Activated CD8-positive, alpha-beta memory T cell treated with anti-CD3 and anti-CD28 coated beads for 24 hours (primary cell): ENCODE data around the gene UBE2E2.

Source experiments
- DNase-seq: peaks from one replicate; pipeline ENCODE4 v3.0.0-alpha.2; 2020

The UBE2E2 gene

GRCh38 chr3:23450051-23450450, 246.9 kb downstream of the UBE2E2 start:
- DNase-seq, result no peak

GRCh38 chr3:23450806-23451205, 247.7 kb downstream of the UBE2E2 start:
- DNase-seq, result no peak

DNA sequence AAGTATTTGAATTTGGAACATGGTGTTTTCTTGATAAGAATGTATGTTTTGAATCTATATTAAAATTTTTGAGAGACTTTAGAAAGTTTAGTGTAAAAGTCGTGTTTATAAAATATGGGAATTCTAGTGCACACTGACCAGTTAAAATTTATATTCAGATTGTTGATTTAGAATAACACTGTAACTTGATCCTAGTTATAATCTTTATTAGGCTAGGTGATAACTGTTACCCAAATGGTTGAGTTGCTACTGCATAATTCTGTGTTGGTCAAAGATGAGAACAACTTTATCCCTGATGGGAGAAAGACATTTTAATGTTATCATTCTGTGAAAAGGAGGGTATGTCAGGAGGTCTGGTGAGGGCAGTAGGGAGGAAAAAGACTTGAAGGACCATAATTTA, 249.3 kb downstream of the UBE2E2 start:
- DNase-seq, result no peak

GRCh38 chr3:23455084-23455483, 252.0 kb downstream of the UBE2E2 start:
- no peak for DNase-seq

GRCh38 chr3:23455775-23456174, 252.6 kb downstream of the UBE2E2 start:
- DNase-seq, result no peak

DNA sequence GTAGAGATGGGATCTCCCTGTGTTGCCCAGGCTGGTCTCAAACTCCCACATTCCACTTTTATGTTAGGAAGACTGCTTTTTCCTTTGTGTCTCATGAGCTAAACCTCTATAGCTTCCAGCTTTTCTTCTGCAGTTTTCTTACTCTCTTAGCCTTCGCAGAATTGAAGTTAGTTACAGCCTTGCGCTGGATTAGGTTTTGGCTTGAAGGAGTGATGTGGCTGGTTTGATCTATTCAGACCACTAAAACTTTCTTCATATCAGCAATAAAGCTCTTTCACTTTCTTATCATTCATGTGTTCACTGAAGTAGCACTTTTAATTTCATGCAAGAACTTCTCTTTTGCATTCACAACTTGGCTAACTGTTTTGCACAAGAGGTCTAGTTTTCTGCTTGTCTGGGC, 254.6 kb downstream of the UBE2E2 start:
- no peak for DNase-seq

DNA sequence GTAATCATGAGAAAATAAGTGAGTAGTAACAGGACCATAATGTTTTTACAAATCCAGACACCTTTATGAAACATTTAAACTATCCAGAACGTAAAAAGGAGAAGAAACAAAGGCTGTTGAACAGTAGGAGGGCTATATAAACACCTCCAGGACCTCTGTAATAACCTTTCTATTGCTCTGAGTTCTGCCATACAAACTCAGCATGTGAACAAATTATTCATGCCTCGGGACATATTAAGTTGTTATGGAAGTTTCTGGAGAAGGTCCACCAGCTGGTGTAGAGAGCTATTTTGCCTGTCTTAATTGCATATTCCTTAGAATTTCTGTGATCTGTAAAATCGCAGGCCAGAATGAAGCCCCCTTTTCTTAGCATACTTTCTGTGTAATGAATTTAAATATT, 256.3 kb downstream of the UBE2E2 start:
- DNase-seq, result no peak

GRCh38 chr3:23459889-23460546, 256.9 kb downstream of the UBE2E2 start:
- DNase-seq, result no peak

DNA sequence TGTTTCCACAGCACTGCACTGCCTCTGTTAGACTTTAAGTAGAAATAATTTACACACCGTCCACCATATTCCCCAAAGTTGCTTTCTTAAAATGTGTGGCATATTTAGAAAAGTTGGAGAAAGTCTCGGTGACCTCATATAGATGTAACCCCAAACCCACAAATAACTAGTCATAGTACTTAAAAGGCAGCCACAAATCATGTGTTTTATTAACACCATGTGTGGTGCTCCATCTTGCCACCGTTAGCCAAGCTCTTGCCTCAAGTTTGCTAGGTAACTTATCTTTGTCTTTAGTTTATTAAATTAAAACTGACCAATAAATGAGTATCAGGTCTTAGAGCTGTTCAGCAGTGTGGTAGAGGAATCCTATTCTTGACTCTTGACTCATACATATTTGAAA, 257.9 kb downstream of the UBE2E2 start:
- no peak for DNase-seq

GRCh38 chr3:23463791-23464190, 260.7 kb downstream of the UBE2E2 start:
- DNase-seq, result no peak

DNA sequence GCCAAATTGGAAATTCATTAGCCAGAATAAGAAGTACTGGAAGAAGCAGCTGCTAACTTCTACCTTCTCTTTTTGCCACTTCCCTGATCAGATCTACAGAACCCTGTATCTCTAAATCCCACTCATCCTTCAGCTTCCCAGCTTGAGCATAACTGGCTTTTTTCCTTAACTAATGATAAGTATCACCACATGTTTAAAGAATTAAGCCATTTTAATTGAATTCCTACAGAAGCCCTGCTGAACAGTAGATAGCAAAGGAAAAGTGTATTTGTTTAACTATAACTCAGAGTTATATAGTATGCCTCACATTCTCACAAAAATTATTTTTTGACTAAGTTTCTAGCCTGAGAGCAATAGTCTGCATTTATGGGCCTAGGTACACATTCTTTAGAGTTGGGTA, 262.4 kb downstream of the UBE2E2 start:
- DNase-seq, result no peak

DNA sequence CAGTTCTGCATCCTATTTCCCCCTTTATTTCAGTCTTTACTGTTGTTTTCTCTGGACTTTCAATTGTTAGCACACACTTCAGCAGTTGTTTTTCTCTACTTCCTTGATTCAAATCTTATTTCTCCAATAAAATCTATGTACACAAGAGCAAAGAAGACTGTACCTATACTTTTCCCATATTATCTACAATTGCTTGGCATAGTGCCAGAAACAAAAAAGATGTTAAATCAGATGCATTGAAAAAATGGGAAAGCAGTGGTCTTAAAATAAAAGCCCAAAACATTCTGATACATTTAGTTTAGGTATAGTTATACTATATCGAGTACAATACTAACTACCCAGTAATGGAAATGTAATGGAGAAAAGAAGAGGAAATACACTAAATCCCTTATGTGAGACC, 265.1 kb downstream of the UBE2E2 start:
- DNase-seq, result no peak

- no peak for DNase-seq
Measured at GRCh38 chr3:23474580-23475357, 271.6 kb downstream of the UBE2E2 start.

- DNase-seq, result no peak
Measured at GRCh38 chr3:23475446-23475845, 272.3 kb downstream of the UBE2E2 start.

DNA sequence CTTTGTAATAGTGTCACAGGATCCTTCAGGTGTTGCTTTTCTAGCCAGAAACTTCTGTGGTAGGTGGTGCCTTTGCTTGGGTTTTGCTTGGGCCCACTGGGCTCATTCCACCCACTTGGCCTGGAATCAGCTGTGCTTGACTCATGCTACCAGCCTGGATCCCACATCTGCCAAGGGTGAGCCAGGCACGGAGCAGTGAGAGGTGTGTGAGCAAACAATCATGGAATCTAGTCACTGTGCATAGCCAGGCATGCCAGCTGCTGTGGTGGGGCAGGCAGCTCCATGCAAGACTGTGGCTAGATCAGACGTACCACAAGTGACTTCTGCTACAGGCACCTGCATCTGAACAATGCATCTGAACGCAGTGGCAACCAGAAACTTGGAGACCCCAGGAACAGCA, 275.9 kb downstream of the UBE2E2 start:
- no peak for DNase-seq

DNA sequence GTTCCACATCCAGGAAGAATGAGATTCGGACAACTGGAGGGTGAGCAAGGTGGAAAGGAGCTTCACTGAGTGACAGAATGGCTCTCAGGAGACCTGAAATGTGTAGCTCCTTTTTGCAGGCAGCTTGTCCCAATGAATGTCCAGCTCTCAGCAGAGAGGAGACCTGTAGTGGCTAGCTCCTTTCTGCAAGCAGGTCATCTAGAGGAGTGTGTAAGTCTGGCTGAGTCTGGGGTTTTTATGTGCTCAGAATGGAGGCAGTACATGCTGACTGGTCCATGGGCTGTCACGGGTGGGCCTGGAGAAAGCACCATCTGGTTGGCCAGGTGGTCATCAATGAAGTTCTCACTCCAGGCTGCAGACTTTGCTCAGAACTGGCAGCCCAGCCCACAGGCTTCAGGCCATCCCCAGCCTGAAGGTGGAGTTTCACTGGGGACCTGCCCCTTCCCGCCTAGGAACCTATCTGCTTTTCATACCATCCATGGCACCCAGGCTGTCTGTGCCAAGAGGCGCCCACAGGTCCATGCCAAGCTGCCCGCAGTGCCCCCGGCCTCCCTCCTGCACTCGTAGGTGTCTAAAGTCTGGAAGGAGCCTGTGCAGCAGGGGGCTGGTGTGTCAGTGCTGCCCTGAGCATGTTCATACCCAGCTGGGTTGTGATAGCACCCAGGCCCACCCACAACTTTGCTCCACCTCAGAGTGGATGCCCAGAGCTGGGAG, 276.6 kb downstream of the UBE2E2 start:
- no peak for DNase-seq

- DNase-seq, result no peak
Measured at GRCh38 chr3:23480329-23480714, 277.2 kb downstream of the UBE2E2 start.

GRCh38 chr3:23481011-23481615, 278.0 kb downstream of the UBE2E2 start:
- DNase-seq, result no peak

GRCh38 chr3:23481616-23482278, 278.6 kb downstream of the UBE2E2 start:
- no peak for DNase-seq

GRCh38 chr3:23484386-23484785, 281.3 kb downstream of the UBE2E2 start:
- no peak for DNase-seq

GRCh38 chr3:23485922-23486321, 282.8 kb downstream of the UBE2E2 start:
- DNase-seq, result no peak

- no peak for DNase-seq
Measured at GRCh38 chr3:23487015-23487414, 283.9 kb downstream of the UBE2E2 start.

- DNase-seq, result no peak
Measured at GRCh38 chr3:23488618-23489017, 285.5 kb downstream of the UBE2E2 start.
